Stimulated activated CD4-positive, alpha-beta T cell treated with anti-CD3 and anti-CD28 coated beads, TNF-alpha, amount 100 ng/mL, for 1 hour (primary cell): ENCODE data around the gene ARHGAP32.
"Not testable (repeated sequence)": the region's sequence is repeated elsewhere in the genome, so short reads cannot be mapped to it uniquely, and the experiment has no call there.

Source experiments
- DNase-seq, 3 donors: peaks; one replicate each; pipeline ENCODE4 v3.0.0-alpha.2; 2020; ENCODE audit warnings: low read depth in 3 of 3, low spot score in 1 of 3

Gene ARHGAP32

DNA sequence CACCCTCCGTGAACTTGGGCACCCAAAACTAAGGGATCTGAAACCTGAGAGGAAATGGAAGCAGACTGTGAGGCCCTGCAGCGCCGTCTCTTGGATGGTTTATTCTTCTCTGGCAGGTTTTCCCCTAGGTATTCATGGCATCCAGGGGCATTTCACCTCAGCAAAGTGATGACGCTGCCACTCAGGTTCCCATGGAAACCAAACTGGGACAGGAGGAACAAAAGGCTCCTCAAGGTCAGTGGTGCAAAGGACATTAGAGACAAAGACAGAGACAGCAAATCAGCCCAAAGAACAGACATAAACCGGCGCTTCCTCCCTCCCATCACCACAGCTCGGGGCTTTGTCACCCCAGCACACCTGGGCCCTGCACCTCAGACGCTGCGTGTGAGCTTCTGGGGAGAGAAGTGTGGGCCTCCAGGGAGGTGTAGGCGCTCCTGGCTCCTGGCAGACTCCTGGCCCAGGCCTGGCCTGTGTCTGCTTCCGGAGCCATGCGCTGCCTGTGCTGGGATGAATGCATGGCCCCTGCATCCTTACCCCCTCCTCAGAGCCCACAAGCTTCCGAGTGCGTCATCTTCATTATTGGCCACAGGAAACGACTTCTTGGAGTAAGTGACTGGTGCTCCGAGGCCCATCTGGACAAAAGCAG is 255.4 kb downstream of the ARHGAP32 start:
- DNase-seq = no peak

DNA sequence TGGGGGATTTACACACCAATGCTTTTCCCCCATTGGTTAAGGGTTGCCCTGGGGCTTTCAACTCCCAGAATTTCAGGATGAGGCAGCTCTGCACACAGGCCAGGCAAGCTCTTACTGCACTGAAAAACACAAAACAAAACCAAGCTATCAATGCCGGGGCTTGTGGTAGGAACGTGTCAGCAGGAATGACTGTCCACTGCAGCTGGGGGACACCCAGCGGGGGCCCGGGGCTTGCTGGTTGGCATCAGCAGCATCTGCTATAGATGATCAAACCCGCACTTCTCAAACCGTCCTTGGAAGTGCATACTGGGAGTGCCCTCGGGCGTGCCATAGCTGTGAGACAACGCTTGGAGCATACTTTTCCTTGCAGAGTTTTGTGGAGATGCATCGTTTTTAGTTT is 257.2 kb downstream of the ARHGAP32 start:
- DNase-seq = no peak

DNA sequence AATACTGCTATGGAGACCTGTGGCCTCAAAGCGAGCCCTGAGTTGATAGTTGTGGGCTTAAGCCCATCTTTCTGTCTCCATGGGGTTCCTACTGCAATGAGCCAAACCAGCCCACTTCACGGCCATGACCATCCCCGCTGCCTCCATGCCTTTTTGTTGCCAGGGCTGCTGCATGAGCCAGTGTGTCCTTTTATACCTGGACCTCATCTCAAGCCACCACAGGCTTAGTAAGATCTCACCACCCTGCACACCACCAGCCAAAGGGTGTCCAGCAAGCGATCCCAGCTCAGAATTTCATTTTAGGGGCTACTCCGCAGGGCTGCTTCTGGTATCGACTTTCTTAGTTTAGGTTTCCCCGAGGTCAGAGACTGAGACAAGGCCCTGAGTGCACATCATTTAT is 257.8 kb downstream of the ARHGAP32 start:
- no peak for DNase-seq

DNA sequence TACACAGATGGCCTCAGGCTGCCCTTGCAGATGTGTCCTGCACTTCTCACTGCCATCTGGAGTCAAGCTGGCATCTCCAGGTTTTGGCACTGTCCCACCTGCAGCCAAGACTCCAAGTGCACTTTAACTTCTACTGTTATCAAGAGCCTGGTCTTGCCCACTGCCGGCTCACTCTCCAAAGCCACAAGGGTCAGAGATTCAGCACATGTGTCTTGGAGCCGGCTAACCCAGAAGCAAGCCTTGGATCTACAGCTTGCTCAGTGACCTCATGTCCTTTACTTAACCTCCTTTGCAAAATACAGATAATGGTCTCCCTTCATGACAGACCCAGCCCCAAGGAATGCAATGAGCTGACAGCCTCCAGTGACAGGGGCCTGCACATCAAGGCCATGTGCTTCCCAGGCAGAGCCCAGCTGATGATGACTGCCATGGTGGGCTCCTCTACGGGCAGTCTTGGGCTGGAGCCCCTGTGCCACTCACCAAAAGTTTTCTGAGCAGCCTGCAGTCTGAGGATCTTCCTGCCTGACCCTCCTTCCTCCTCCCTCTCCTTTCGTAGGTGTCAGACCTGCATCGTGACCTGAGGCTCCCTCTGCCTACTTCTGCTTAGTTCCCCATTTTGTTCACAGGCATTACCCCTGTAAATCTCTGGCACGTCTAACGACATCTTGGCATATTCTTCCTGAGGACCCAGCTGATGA is 258.5 kb downstream of the ARHGAP32 start:
- DNase-seq = no peak

DNA sequence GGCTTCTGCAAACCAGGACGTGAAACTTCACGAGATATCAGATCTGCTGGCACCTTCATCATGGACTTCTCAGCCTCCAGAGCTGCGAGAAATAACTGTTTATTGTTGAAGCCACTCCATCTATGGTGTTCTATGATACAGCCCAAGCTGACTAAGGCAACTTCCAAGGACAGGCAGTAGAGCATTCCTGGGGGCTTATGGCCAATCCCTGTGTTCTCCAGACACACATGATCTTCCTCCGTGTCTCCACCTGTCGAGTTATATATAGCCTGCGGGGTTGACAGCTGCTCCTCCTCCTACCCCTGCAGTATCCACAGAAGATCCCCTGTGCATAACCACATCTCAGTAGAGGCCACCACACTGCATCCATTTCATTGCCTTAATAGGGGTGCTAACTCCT is 260.5 kb downstream of the ARHGAP32 start:
- DNase-seq = no peak

DNA sequence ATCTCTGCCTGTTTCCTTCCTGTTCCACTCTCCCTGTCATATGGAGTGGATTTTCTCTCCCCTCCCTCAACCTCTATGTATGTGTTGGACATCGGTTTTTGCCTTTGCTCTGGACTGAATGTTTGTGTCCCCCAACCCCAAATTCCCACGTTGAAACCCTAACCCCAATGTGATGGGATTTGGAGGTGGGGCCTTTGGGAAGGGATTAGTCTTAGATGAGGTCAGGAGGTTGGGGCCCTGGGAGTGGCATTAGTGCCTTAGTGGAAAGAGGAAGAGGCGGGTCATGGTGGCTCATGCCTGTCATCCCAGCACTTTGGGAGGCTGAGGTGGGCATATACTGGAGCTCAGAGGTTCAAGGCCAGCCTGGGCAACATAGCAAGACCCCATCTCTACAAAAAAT is 261.1 kb downstream of the ARHGAP32 start:
- DNase-seq = no peak

DNA sequence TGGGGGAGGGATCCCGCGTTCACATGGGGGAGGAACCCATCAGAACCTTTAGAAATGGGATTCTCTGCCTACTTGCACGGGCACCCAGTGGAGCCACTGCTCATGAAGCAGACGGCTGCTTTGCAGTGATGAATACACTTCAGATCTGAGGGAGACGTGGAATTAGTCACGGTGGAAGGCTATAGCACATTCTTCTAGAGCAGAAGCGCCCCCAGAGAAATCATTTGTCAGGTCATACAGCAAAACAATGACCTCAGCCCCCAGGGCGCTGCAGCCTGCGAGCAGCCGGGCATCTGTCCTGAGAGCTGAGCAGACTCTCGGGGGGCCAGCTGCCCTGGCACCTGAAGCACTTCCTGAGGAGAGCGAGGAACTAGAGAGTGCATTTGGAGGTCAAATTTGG is 262.1 kb downstream of the ARHGAP32 start:
- DNase-seq = no peak

DNA sequence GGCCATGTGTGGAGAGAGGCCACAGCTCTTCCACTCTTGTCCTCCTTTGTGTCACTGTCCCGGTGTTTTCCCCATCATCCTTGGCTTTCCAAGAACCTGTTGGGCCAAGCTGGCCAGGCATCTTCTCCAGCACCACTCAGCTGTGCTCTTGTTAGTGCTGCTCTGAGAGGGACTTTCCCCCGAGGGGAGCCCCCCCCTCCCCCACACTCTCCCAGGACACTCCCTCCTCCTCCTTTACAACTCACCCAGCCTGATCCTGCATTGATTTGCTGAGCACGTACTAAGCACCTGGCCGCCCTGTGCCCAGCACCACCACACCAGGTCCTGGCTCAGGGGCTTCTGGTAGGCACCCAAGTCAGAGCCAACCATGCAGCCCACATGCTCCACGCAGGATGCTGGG is 262.7 kb downstream of the ARHGAP32 start:
- no peak for DNase-seq

DNA sequence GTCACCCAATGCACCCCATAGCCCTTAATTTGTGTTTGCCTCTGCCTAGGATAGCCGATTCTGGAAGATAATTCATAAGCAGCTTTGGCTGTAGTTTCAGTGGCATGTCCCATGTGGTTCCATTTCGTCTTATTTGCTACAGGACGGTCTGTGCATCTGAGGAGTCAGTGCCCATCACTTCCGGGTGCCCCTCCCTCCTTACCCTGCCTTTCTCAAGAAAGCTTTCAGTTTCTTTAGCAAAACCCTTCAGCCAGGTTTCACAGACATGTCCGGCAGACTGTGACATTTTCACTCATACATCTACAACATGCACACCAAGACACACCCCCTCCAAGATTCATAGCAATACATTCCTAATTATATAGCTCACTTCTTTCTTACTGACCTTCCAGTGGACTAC is 263.7 kb downstream of the ARHGAP32 start:
- no peak for DNase-seq

DNA sequence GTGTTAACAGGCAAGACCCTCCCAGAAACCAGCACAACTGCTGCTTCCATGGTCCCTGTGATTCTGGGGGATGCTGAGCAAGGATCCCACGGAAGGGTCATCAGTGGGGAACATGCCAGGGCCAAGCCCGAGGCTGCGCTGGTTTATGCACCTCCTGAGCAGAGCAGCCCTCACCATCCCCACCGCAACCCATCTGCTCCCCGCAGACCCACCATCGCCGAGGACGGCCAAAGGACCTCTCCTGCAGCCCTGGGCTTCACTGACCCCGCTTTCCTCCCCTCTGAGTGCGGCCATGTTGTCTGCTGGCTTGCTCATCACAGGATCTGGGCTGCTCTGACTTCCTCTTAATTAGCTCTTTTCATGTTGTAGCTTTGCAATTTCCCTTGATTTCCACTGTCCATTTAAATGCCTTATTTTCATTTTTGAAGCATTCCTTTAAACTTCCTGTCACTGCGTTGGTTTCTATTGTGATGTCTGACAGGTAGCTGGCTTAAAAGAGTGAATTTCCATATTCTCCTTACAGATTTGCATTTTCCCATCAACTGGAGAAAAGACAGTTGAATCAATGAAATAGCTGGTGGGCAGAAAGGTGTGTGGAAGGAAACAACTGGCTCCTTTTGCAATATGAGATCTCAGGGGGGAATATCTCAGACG is 264.3 kb downstream of the ARHGAP32 start:
- DNase-seq = no peak

DNA sequence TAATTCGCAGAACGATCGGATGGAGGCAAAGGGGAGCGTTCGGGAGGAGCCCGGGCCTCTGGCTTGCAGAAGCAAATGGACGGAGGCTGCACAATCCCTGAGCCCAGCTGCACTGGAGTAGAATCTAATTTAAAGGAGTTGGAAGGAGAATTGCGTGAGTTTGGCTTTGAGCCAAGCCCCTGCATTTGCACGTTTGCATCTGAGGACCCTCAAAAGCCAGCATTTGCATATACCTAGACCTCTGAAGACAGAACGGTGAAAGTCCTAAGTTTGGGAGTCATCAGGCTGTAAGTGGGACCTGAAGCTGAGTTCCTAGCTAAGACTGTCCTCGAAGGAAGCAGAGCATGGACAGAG is 265.0 kb downstream of the ARHGAP32 start:
- DNase-seq = no peak

DNA sequence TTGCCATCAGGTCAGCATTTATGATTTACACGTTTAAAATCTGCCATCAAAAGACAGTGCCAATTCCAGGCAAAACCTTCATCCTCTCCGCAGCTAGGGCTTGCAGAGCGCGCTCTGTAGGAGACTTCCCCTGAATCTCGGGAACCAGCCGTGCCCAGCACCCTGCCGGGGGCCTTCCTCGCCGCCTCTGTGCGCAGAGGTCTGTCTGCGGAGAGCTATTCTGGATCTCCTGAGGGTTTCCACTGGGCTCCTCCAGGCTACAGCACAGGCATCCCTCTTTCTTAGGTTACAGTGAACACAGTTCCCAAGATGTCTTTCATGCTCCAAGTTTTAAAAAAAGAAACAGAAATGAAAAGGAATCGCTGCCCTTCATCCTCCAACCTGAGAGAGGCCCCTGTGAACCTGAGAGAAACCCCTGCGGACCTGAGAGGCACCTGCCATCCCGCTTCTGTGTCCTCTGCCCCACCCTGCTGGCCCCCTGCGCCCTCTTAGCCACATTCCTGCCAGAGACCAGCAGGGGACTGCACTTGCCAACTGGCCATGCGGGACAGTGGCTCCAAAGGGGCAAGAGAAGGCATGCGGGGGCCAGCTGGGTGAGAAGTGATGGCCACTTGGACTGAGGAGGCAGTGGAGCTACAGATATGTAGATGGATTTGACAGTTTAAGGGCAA is 265.6 kb downstream of the ARHGAP32 start:
- DNase-seq = no peak

DNA sequence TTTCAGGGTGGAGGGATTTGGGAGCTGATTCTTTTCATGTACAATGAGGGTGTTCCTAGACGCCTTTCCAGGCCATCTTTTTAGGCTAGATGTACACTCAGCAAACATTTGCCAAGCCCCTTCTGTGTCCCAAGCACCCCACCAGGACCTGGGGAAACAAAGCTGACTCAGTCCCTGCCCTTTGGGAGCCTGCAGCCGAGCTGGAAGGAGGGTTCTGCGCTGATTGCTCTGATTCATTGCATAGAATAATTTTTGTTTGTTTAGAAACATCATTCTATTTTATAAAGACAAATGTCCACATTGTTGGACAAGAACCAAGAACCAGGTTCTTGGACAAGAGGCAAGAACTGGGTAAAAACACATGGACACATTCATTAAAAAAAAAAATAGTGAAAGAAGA is 266.1 kb downstream of the ARHGAP32 start:
- DNase-seq = no peak

DNA sequence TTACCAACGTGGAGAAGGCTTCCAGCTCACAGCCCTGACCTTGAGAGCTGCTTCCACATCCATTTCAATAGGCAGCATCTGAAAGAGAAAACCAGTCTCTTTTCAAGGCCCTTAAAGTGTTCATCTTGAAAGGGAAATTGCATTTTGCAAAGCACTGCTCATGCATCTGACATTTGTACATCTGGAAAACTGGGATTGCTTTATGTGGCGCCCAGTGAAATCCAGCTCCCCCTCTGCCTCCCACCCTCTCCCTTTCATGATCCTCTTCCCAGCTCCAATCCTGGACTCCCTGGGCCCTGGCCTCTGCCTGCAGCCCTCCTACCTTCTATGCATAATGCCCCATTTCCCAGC is 266.9 kb downstream of the ARHGAP32 start:
- DNase-seq = no peak

DNA sequence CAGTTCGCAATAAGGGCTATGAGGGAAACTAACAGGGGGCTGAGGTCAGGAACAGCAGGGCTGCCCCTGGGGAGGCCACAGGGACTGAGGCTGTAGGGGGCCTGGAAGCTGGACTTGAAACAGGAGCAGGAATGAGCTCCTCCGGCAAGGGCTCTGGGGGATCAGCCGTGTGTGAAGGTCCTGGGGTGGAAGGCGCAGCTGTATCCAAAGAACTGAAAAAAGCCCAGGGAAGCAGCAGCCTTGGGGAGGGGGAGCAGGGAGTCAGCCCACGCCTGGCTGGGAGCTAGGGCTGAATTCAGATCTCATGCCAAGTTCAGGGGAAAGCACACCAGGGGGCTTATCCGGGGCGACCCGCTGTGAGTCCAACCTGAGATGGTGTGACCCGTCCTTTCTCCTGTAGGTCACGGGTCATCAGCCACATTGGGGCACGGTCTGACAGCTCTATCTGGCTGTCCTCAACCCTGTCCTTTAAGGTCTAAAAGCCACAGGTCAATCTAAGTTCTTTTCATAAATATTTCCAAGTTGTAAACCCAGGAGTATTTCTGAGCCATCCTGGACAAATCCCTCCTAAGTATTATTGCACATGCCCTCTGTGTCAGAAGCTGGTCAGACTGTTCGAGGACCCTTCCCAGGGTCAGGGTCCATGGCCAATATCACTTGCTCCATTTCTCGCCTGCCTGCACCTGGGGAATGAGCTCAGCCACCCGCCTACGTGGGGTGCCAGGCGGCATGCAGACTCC is 267.4 kb downstream of the ARHGAP32 start:
- no peak for DNase-seq

DNA sequence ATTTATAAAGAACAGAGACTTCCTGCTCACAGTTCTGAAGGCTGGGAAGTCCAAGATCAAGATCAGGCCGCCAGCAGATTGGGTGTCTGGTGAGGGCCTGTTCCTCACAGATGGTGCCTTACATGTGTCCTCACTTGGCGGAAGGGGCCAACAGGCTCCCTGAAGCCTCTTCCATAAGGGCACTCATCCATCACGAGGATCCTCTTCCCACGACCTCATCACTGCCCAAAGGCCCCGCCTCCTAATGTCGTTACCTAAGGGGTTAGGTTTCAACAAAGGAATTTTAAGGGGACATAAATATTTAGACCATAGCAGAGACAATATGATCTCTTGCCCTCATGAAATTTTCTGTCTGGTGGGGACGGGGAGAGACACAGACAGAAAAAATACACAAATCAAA is 268.0 kb downstream of the ARHGAP32 start:
- no peak for DNase-seq

DNA sequence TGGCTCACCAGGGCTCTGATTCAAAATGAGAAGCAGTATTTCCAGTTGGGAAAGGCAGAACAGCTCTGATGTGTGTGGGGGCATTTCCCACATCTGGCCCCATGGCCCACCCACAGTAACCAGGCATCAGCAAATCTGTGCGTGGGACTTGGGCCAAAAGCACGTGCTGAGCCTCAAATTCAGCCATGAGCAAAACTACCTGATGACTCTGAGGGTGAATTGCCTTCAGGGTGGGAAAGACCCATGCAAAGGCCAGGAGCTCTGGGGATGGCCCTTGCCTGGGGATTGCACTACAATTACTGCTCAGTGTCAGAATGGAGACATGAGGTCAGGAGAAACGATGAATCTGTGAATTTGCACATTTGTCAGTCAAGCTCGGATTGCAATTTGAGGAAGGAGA is 270.3 kb downstream of the ARHGAP32 start:
- DNase-seq = no peak

DNA sequence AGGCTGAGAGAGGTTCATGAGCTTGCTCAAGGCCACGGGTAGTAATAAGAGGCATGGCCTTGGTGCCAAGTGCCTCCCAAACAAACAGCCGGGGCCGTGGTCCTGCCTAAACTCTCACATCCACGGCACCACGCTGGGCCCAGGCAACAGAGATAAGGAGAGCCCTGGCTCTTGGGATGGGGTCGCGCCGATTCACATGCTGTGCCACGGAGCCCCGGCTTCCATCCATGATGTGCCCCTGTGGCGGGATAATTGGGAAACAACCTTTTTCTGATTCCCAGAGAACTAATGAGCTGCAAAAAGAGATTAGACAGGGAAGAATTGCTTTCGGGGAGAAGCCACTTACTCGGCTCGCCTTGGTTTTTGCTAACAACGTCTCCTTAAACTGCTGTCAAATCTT is 271.5 kb downstream of the ARHGAP32 start:
- no peak for DNase-seq

DNA sequence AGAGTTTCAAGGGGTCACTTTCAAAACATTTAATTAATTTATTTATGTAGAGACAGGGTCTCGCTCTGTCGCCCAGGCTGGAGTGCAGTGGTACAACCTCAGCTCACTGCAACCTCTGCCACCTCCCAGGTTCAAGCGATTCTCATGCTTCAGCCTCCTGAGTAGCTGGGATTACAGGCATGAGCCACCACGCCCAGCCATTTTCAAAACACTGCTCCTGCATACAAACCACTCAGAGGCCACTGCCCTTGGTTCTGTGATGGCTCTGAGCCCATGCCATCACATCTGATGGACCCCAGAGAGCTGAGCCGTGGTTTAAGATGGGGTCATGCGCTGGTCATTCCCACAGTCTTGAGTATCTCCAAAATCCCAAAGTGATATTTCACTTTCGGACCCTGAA is 272.5 kb downstream of the ARHGAP32 start:
- DNase-seq = not testable (repeated sequence)

DNA sequence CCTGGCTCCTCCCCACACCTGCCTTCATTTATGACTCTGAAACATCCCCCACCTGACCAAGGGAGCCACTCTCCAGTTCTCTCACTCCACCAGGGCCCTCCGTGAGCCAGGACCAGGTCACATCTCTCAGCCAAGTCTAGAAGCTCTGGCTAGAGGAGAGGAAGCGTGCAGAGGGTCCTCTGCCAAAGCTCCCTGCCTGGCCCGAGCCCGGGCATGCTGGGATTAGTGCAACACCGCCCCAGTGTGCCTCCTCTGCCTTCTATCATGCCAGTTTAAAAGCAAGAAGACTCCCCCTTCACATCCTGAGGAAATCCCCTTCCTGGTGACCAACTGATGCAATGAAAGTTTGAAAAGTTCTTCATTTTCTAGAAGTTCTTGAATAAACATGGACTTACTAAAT is 272.9 kb downstream of the ARHGAP32 start:
- DNase-seq = no peak

DNA sequence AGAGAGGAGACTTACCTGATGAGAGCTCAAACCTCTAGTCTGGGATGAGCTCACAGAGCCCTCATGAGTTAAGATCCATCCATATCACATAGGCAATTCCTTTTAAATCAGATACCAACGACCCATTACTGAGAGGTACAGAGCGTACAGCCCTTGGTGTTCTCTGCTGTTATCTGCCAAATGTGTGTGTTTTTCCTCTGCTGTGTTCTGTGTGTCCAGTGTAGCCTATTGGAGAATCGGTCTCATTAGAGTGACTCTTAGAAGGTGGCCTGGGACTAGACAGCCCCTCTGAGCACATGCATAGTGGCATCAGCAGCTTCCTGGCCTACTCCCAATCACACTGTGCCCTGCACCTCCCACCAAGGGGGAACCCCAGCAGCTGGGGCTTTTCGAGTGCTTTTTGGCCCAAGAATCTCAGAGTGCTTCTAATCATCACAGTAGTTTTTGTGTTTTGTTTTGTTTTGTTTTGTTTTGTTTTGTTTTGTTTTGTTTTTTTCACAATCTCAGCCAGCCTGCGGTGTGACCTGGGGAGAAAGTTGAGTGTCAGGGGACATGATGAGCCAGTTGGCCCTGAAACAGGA is 274.9 kb downstream of the ARHGAP32 start:
- no peak for DNase-seq
